Pons (tissue), 1 donor: ENCODE data around the gene GOLPH3.

Experiments
- DNase-seq: peaks from one replicate; pipeline ENCODE4 v3.0.0-alpha.2; 2016; ENCODE audit warnings: low spot score

Gene GOLPH3

DNA sequence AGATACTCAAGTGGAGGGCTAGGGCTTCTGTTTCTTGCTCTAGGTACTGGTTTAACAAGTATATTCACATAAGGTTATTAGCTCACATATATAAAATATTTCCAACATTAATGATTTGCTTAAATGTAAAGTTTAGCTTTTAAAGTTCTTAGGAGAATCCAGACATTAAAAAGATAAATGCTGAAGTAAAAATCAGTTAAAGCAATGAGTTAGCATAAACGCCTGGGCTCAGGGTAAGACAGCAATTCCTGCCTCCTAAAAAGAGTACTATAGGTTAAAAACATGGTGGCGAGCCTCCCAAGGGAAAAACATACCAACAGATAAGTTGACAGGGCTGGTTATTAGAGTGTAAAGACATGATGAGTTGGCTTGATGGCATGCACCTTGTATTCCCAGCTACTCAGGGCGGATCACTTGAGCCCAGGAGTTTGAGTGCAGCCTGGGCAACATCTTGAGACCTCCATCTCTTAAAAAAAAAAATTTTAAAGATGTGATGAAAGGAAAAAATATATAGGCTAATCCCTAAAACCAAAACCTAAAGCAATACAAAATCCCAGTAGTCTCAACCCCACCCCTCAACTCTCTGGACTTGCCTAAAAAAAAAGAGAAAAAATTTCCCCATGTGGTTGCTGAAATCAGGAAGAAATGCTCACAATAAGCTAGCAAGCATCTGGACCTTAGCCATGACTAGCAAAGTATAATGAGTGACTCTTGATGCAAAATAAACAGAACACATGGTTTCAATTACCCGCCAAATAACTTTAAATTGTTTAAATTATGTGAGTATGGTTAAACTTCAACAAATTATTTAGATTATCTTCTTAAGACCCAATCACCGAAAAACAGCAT is 3.6 kb downstream of the GOLPH3 start:
- no peak for DNase-seq

DNA sequence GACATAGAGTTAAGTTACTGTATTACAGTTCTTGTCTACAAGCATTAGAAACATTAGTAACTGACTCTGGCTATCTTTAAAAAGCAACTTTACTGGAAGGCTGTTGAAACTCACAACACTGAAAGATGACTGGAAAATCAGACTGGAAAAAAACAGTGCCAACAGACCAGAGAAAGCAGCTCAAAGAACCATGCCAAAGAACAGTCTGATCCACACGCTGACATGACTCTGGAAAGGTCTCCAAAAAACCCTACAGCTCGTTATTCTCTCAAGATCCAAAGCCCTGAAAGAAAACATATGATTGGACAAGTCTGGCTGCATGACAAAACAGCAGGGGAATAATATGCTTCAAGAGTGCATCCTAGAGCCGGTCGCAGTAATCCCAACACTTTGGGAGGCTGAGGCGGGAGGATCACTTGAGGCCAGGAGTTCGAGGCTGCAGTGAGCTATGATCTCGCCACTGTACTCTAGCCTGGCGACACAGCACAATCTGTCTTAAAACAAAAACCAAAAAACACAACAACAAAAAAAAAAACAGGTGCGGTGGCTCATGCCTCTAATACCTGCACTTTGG is 5.6 kb downstream of the GOLPH3 start:
- no peak for DNase-seq

DNA sequence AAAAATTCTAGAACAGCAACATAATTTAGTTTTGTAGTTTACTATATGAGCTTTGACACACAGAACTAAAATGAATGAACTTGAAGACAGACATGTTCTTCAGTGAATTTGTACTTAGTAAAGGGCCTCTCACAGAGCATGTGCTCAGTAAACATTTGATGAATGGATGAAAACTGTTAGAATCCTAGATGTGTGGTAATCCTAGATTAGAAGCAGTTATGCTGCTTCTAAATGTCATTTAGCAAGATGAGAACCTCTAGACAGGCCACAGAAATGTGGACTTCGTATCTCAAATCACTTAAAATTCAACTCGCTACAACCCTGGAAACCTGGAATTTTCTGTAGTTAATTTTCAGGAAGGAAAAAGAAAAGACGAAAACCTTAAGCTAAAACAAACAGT is 8.5 kb downstream of the GOLPH3 start:
- DNase-seq, result no peak

- DNase-seq, result no peak
These were observed 10.3 kb downstream of the GOLPH3 start for GRCh38 chr5:32163785-32164184.

- no peak for DNase-seq
These were observed 11.1 kb downstream of the GOLPH3 start for GRCh38 chr5:32163053-32163452.

DNA sequence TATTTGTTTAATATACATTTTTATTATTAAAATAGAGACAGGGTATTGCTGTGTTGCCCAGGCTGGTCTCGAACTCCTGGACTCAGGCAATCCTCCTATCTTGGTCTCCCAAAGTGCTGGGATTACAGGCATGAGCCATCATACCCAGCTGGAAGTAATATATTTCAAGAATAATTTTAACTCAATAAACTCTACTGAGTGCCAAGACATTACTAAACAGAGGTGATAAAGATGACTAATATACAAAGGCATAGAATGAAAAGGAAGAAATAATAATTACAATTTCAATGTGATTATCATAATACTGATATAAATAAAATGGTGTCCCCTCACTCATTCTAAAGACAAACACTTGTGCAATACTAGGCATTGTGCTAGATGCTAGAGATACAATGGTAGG is 13.9 kb downstream of the GOLPH3 start:
- DNase-seq, result no peak

GRCh38 chr5:32159328-32160072 is 14.6 kb downstream of the GOLPH3 start:
- DNase-seq, result no peak

GRCh38 chr5:32158679-32158975 is 15.5 kb downstream of the GOLPH3 start:
- no peak for DNase-seq

DNA sequence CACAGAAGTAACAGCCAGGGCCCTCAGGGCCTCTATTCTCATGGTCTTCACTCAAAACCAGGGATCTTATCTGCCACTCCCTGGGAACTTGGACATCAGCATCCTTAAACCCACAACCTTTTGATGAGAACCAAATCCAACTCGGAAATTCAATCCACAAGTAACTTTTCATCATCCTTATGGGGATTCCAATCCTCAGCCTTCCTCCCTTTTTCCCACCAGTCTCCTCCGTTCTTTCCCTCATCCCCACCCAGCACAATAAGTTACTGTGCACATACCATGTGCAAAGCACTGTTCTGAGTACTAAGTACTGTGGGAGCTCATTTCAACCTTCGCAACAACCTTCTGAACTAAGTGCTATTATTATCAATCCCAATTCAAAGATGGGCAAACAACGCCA is 17.0 kb downstream of the GOLPH3 start:
- no peak for DNase-seq

- no peak for DNase-seq
These were observed 17.5 kb downstream of the GOLPH3 start for GRCh38 chr5:32156635-32157034.

- no peak for DNase-seq
These were observed 18.9 kb downstream of the GOLPH3 start for GRCh38 chr5:32155211-32155610.

- no peak for DNase-seq
These were observed 20.4 kb downstream of the GOLPH3 start for GRCh38 chr5:32153723-32154122.

- DNase-seq, result no peak
These were observed 22.9 kb downstream of the GOLPH3 start for GRCh38 chr5:32151198-32151597.

DNA sequence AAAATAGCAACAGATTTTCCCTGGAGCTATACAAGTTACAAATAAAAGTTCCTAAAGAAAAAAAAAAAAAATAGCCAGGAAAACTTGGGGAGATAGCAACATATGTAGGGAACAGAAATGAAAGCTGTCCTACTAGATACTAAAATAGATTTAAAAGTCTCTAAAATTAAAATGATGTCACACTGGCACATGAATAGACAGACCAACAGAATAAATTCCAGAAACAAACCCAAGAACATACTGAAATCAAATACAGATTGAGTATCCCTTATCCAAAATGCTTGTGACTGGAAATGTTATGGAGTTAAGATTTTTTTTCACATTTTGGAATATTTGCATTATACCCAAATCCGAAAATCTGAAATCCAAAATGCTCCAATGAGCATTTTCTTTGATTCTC is 23.8 kb downstream of the GOLPH3 start:
- no peak for DNase-seq

DNA sequence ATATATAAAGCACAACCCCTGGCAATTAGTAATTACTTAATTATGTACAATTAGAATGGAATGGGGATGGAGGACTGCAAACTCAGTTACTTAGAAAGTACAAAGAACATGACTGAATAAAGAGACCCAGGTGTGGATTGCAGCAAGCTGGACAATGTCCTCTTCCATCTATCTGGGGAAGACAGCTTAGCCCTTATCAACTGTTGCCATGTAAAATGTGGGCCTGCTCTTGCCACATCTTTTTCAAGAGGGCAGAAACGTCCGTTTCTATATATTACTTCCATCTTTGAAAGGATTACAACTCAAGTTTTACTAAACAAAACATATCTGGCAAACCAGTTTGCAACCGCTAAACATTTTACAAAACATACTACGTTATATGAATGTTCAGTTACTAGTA is 26.2 kb downstream of the GOLPH3 start:
- no peak for DNase-seq

GRCh38 chr5:32147236-32147635 is 26.9 kb downstream of the GOLPH3 start:
- no peak for DNase-seq

DNA sequence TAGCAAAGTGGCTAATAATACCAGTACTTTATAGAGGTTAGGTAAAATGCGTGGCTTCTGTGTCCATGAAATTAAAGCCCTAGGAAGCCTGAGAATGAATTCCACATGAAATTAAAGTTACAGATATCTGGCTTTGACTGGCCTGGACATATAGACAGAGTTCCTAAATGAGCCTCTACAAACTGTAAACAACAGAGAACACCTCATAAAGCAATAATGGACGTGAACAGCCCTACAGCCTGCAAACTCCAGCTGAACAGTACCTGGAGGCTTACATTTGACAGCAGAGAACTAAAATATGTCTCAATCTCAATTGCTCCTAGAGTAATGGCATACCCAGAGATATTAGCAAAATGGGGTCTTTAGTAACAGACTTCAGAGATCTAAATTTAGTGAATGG is 28.7 kb downstream of the GOLPH3 start:
- no peak for DNase-seq

- DNase-seq, result no peak
These were observed 29.5 kb downstream of the GOLPH3 start for GRCh38 chr5:32144378-32145207.

- DNase-seq, result no peak
These were observed 30.3 kb downstream of the GOLPH3 start for GRCh38 chr5:32143617-32144377.

DNA sequence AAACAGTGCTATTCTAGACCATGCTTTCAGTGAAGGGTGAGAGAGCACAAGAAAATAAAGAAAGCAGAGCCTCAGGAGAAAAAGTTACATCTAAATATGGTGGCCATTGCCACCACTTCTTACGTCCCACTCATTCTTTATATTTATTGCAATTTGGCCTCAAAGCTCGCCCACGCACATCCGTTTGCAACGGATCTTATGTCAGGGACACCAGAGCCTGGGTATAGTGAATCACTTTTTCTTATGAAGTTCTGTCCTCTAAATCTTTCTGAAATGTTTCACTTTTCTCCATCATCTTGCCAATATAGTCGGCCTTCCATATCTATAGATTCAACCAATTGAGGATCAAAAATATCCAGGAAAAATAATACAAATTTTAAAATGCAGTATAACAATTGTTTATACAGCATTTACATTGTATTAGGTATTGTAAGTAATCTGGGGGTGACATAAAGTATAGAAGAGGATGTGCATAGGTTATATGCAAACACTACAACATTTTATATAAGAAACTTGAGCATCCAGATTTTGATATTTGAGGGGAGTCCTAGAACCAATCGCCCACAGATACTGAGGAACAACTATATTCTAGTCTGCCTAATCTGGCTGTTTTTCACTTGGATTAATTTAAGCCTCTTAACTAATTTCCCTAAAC is 35.2 kb downstream of the GOLPH3 start:
- no peak for DNase-seq

DNA sequence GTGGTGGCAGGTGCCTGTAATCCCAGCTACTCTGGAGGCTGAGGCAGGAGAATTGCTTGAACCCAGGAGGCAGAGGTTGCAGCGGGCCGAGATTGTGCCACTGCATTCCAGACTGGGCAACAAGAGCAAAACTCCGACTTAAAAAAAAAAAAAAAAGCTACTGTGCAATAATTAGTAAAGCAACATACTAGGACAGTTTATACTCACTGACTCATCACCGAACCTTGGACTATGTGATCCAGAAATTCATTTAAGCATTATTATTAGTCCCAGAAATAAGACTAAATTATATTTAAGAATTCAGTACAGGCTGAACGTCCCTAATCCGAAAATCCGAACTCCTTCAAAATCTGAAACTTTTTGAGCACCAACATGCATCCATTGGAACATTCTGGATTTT is 37.8 kb downstream of the GOLPH3 start:
- DNase-seq, result no peak
